Neural cell (in vitro differentiated cells): Measurements from ENCODE around the gene VSIG10L. TPM values are rescaled to one million over a fixed set of nuclear protein-coding genes. Genes with fewer than 3 reads are reported as not detected.

Source experiments
- H2AFZ ChIP-seq: fragments of 200-600, 300-800 bp; sonication (generic), shearing (Covaris generic); 2 replicates; pipeline ENCODE4 v1.6.0; 2014; ENCODE audit warnings: low read depth, mild to moderate bottlenecking, antibody characterized with exemption, low read length, moderate library complexity
- H3F3A ChIP-seq: fragments of 200-600 bp; shearing (Covaris generic); 2 replicates; pipeline ENCODE4 v1.6.1; 2016; ENCODE audit warnings: mild to moderate bottlenecking, moderate library complexity, mixed read lengths, antibody characterized with exemption, low read length; ENCODE audit not compliant: insufficient read depth, poor library complexity, severe bottlenecking
- H3K27ac ChIP-seq: fragments of 200-600, 300-800 bp; sonication (generic), shearing (Covaris generic); 2 replicates; pipeline ENCODE4 v1.5.1; 2014; ENCODE audit warnings: mild to moderate bottlenecking, low read length, moderate library complexity
- H3K27me3 ChIP-seq: fragments of 300-800, 200-600 bp; sonication (generic), shearing (Covaris generic); 2 replicates; pipeline ENCODE4 v1.6.0; 2014; ENCODE audit warnings: mild to moderate bottlenecking, low read depth, low read length, moderate library complexity; ENCODE audit not compliant: insufficient read depth
- H3K36me3 ChIP-seq: fragments of 300-800, 200-600 bp; sonication (generic), shearing (Covaris generic); 2 replicates; pipeline ENCODE4 v1.5.1; 2014; ENCODE audit warnings: mild to moderate bottlenecking, antibody characterized with exemption, low read length, moderate library complexity; ENCODE audit not compliant: insufficient read depth
- H3K4me2 ChIP-seq: fragments of 300-800, 200-600 bp; sonication (generic), shearing (Covaris generic); 2 replicates; pipeline ENCODE4 v1.6.0; 2014; ENCODE audit warnings: mild to moderate bottlenecking, low read length
- H3K4me3 ChIP-seq: fragments of 300-800, 200-600 bp; sonication (generic), shearing (Covaris generic); 2 replicates; pipeline ENCODE4 v1.5.1; 2014; ENCODE audit warnings: mild to moderate bottlenecking, low read length, moderate library complexity
- H3K79me2 ChIP-seq: fragments of 200-600 bp; shearing (Covaris generic); replicated peaks from 2 replicates; pipeline ENCODE4 v1.6.0; 2014; ENCODE audit warnings: mild to moderate bottlenecking, low read length, moderate library complexity; ENCODE audit not compliant: insufficient read depth
- H3K9ac ChIP-seq: fragments of 300-800, 200-600 bp; sonication (generic), shearing (Covaris generic); 2 replicates; pipeline ENCODE4 v1.6.1; 2016; ENCODE audit warnings: mild to moderate bottlenecking, low read length, mixed read lengths
- H3K9me2 ChIP-seq: fragments of 200-600 bp; shearing (Covaris generic); 2 replicates; pipeline ENCODE4 v1.6.1; 2016; ENCODE audit warnings: mild to moderate bottlenecking, low read length, mixed read lengths; ENCODE audit not compliant: insufficient read depth
- H3K9me3 ChIP-seq: fragments of 200-600, 300-800 bp; sonication (generic), shearing (Covaris generic); 2 replicates; pipeline ENCODE4 v1.6.1; 2016; ENCODE audit warnings: mild to moderate bottlenecking, mixed run types, low read length, moderate library complexity, mixed read lengths
- H4K20me1 ChIP-seq: fragments of 200-600 bp; shearing (Covaris generic); 2 replicates; pipeline ENCODE4 v1.6.1; 2016; ENCODE audit warnings: mild to moderate bottlenecking, mixed run types; ENCODE audit not compliant: insufficient read depth
- EP300 ChIP-seq: fragments of 450-650 bp; conservative IDR thresholded peaks from 2 replicates; pipeline ENCODE4 v1.6.1; 2014; ENCODE audit warnings: antibody characterized with exemption, mild to moderate bottlenecking, moderate library complexity; ENCODE audit not compliant: poor library complexity, severe bottlenecking
- EZH2 ChIP-seq: fragments of 200-600, 300-800 bp; shearing (Covaris generic), sonication (generic); IDR thresholded peaks from 2 replicates; pipeline ENCODE4 v1.6.1; 2014; ENCODE audit warnings: antibody characterized with exemption, low read length, borderline replicate concordance, mild to moderate bottlenecking; ENCODE audit not compliant: insufficient read depth, poor library complexity, severe bottlenecking
- MXI1 ChIP-seq: fragments of 450-650 bp; conservative IDR thresholded peaks from 2 replicates; pipeline ENCODE4 v1.6.1; 2014; ENCODE audit warnings: antibody characterized with exemption, mild to moderate bottlenecking; ENCODE audit not compliant: poor library complexity, severe bottlenecking
- POLR2AphosphoS5 ChIP-seq: IDR thresholded peaks from 2 replicates; pipeline ENCODE4 v1.6.1; 2012
- RAD21 ChIP-seq: fragments of 450-650 bp; conservative IDR thresholded peaks from 2 replicates; pipeline ENCODE4 v1.6.1; 2014; ENCODE audit warnings: antibody characterized with exemption, mild to moderate bottlenecking, moderate library complexity
- SMC3 ChIP-seq: fragments of 450-650 bp; conservative IDR thresholded peaks from 2 replicates; pipeline ENCODE4 v1.6.1; 2014; ENCODE audit warnings: antibody characterized with exemption, mild to moderate bottlenecking, moderate library complexity; ENCODE audit not compliant: poor library complexity
- TAF1 ChIP-seq: IDR thresholded peaks from 2 replicates; pipeline ENCODE4 v1.6.1; 2012; ENCODE audit warnings: low read depth
- polyA plus RNA-seq: library from polyadenylated mRNA; depleted of rRNA; stranded (reverse); fragments of >200 nt; gene quantifications from 2 replicates; pipeline ENCODE4 v1.2.3, GENCODE V29; 2014
- TF ChIP-seq, protein P1 (sequence below): IDR thresholded peaks from 2 replicates; pipeline ENCODE4 v1.6.1; 2012; ENCODE audit warnings: borderline replicate concordance
- TF ChIP-seq, protein P2 (sequence below): fragments of 450-650 bp; IDR thresholded peaks from 2 replicates; pipeline ENCODE4 v1.5.1; 2014; ENCODE audit warnings: antibody characterized with exemption, mild to moderate bottlenecking, moderate library complexity; ENCODE audit not compliant: poor library complexity, severe bottlenecking

The VSIG10L gene
- polyA plus RNA-seq, 1 donor from 2014 or later: 2.3 TPM

DNA sequence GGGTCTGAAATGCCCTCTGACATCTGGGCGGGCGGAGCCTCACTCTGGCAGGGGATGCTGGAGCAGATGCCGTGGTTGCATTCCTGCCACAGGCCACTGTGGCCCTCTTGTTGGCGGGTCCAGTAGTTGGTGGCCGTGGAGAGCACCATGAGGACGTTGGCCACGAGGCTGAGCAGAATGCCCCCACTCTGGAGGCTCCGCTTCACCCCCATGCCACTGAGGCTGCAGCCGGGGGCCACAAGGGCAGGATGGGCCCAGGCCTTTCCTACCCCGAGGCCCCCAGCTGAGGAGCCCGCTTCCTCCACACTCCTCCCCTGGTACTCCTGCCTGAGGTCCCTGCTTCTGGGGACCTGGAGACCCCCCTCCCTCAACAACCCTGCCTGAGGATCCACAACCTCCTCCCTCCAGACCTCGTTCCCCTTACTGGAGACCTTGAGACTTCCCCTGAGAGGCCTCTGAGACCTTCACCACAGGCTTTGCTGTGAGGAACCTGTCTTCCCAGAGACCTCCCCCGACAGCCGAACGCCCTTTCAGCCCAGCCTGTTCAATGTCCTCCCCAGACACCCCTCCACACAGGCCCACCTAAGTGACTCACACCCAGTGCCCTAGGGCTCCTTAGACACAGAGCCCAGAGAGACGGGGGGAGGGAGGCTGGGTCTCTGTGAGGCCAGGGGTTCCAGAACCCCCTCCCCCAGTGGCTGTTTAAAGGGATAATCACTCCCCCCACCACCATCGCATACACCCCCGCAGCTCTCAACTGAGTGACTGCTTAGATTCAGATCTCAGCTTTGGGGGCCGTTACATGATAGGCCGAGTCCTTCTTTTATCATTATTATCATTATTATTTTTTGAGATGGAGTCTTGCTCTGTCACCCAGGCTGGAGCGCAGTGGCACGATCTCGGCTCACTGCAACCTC lies 26.7 kb upstream of the VSIG10L start, which contains the start of gene CLDND2:
TSS of gene CLDND2 (minus strand) at position 638 of the 917 bp plus-strand sequence. CDS start at position 212, 426 bp downstream.
- no peaks in the 10 kb centered on the region for H3K9me2 ChIP-seq
- H3K4me3 ChIP-seq: peak within 1 kb of the TSS; percentile 85
- no peaks in the 10 kb centered on the region for H3K36me3 ChIP-seq
- H2AFZ ChIP-seq: peak within 1 kb of the TSS; percentile 93
- H3K9ac ChIP-seq: peak within 1 kb of the TSS; percentile 83
- H3K9me3 ChIP-seq: no peaks in the 10 kb centered on the region
- TF ChIP-seq SMC3 (no peak), EP300 (no peak), POLR2AphosphoS5 (no peak), MXI1 (no peak)
- TF ChIP-seq, protein P1, sequence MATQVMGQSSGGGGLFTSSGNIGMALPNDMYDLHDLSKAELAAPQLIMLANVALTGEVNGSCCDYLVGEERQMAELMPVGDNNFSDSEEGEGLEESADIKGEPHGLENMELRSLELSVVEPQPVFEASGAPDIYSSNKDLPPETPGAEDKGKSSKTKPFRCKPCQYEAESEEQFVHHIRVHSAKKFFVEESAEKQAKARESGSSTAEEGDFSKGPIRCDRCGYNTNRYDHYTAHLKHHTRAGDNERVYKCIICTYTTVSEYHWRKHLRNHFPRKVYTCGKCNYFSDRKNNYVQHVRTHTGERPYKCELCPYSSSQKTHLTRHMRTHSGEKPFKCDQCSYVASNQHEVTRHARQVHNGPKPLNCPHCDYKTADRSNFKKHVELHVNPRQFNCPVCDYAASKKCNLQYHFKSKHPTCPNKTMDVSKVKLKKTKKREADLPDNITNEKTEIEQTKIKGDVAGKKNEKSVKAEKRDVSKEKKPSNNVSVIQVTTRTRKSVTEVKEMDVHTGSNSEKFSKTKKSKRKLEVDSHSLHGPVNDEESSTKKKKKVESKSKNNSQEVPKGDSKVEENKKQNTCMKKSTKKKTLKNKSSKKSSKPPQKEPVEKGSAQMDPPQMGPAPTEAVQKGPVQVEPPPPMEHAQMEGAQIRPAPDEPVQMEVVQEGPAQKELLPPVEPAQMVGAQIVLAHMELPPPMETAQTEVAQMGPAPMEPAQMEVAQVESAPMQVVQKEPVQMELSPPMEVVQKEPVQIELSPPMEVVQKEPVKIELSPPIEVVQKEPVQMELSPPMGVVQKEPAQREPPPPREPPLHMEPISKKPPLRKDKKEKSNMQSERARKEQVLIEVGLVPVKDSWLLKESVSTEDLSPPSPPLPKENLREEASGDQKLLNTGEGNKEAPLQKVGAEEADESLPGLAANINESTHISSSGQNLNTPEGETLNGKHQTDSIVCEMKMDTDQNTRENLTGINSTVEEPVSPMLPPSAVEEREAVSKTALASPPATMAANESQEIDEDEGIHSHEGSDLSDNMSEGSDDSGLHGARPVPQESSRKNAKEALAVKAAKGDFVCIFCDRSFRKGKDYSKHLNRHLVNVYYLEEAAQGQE: no peak
- no peaks in the 10 kb centered on the region for H3K79me2 ChIP-seq
- H3K27ac ChIP-seq: peak within 1 kb of the TSS; percentile 55
- H3K4me2 ChIP-seq: peak within 1 kb of the TSS; percentile 98
- H4K20me1 ChIP-seq: no peaks in the 10 kb centered on the region
- no peaks in the 10 kb centered on the region for H3K27me3 ChIP-seq
- peaks cover 5% of the 10 kb centered on the region for H3F3A ChIP-seq

DNA sequence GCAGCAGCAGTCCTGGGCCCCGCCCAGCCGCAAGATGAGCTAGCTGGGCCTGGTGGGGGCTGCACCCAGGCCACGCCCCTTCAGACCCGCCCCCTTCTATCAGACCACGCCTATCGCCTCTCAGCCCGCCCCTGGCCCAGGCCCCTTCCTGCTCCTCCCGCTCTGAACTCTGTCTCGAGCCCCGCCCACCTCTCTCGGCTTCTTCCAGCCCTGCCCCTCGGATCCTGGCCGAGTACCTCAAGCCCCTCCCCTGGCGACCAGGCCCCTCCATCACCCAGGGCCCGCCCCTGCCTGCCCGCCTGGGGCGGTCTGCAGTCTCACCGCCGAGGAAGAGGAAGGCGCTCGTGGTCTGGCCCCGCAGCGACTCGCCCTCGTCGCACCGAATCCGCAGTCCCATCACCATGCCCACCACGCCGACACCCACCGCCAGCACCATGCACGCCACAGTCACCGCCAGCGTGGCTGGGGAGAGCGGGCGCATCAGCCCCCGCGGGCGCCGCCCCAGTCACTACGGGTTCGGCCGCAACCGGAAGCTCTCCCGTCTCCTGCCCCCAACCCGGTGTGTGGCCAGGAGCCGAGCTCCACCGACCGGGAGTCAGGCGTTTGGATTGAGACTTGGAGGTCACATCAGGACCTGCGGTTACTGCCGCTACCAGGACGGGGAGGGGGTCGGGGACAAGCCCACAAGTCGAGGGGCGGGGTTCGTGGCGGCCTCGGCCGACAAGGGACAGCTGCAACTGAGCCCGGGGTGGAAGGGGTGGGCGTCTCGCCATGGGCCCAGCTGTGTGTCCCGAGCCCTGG lies 25.8 kb upstream of the VSIG10L start:
- Histone ChIP-seq H3K36me3 (no peaks in the 10 kb centered on the region), H2AFZ (peak overlapping the region; percentile 93)
- no peak for TF ChIP-seq POLR2AphosphoS5
- no peak for TF ChIP-seq RAD21
- TF ChIP-seq TAF1: no peak
- TF ChIP-seq, protein P2, sequence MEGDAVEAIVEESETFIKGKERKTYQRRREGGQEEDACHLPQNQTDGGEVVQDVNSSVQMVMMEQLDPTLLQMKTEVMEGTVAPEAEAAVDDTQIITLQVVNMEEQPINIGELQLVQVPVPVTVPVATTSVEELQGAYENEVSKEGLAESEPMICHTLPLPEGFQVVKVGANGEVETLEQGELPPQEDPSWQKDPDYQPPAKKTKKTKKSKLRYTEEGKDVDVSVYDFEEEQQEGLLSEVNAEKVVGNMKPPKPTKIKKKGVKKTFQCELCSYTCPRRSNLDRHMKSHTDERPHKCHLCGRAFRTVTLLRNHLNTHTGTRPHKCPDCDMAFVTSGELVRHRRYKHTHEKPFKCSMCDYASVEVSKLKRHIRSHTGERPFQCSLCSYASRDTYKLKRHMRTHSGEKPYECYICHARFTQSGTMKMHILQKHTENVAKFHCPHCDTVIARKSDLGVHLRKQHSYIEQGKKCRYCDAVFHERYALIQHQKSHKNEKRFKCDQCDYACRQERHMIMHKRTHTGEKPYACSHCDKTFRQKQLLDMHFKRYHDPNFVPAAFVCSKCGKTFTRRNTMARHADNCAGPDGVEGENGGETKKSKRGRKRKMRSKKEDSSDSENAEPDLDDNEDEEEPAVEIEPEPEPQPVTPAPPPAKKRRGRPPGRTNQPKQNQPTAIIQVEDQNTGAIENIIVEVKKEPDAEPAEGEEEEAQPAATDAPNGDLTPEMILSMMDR: peak; percentile 22
- TF ChIP-seq SMC3: no peak
- peak; percentile 68 for TF ChIP-seq MXI1
- TF ChIP-seq, protein P1: peak; percentile 20
- TF ChIP-seq EP300: no peak
- no peak for TF ChIP-seq EZH2

More for the DNA sequence above, 25.8 kb upstream of the VSIG10L start:
- H3K4me2 ChIP-seq: peak overlapping the region; percentile 98
- H3K27ac ChIP-seq: peak overlapping the region; percentile 66
- H3K9me3 ChIP-seq: no peaks in the 10 kb centered on the region
- peaks cover 5% of the 10 kb centered on the region for H3F3A ChIP-seq
- peak overlapping the region; percentile 85 for H3K4me3 ChIP-seq
- no peaks in the 10 kb centered on the region for H3K27me3 ChIP-seq
- H3K9ac ChIP-seq: peak overlapping the region; percentile 83
- no peaks in the 10 kb centered on the region for H3K9me2 ChIP-seq
- H4K20me1 ChIP-seq: no peaks in the 10 kb centered on the region
- no peaks in the 10 kb centered on the region for H3K79me2 ChIP-seq
